ENCODE measurements around the gene TTYH2.

The TTYH2 gene

DNA sequence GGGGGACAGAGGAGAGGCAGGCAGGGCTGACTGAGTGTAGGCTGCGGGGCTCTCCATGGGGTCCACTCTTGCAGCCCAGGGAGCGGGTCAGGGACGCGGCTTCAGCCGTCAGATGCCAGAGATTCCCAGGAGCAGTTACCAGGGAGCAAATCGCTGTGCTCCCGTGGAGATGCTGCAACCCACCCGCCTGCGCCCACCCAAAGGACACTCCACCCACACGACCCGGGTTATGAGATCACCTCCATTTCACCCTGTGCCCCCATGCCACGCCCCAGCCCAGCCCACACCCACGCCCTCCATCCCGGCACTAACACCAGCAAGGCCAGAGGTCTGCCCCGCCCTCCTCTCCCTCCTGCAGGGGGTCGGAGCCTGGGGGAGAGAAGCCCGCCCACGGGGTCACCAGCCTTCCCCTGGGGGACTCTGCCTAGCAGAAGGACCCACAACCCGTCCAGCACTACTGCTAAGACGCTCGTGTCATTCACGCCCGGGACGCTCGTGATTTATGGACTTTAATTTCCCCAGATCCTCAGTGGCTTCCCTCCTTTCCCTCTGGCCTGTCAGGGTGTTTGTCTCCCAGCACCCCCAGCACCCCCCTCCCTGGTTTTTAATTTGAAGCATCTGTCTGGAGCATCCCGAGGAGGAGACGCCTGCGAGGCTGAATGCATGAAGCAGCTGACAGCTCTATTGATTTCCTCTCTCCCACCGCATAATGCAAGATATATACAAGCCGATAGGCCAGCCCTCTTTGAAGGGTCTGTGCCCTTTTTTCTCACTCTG lies 16.6 kb upstream of the TTYH2 start:
- FAIRE-seq: no peak

DNA sequence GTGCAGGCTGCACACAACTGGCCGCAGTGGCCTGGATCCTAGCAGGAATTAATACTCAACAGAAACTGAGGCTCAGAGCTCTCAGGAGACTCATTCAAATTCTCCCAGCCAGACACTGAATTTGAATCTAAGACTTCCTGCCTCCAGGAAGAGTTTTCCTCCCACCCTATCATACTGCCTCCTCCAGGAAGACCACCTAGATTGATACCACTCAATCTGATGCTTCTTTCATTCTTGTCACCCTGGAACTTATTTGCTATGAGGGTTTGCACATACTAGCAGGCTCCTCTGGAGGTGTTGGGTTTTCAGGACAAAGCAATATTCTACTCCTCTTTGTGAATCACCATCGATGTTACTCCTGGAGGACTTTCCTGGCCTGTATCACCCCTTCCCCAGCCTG lies 15.6 kb upstream of the TTYH2 start:
- FAIRE-seq: no peak

- no peak for FAIRE-seq
Observed at GRCh38 chr17:74198694-74199093, 14.7 kb upstream of the TTYH2 start.

- no peak for FAIRE-seq
Observed at GRCh38 chr17:74199306-74200092, 13.9 kb upstream of the TTYH2 start.

- no peak for FAIRE-seq
Observed at GRCh38 chr17:74200112-74200511, 13.3 kb upstream of the TTYH2 start.

DNA sequence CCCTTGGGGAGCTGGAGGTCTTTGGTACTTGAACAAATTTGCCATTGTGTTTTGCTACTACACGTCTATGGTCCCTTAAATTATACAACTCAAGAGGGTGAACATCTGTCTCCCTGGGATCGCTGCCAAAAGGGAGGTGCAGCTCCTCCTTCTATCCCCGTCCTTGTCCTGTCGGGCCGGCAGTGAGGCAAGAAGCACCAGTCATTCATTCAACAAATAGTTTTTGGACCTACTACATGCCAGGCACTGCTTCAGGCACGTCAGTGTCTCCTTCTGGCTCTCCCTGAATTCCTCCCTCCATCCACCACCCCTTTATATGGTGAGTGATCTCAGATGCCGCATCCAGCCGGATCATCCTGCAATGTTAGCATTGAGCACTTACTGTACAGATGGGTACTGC lies 12.1 kb upstream of the TTYH2 start:
- no peak for FAIRE-seq

DNA sequence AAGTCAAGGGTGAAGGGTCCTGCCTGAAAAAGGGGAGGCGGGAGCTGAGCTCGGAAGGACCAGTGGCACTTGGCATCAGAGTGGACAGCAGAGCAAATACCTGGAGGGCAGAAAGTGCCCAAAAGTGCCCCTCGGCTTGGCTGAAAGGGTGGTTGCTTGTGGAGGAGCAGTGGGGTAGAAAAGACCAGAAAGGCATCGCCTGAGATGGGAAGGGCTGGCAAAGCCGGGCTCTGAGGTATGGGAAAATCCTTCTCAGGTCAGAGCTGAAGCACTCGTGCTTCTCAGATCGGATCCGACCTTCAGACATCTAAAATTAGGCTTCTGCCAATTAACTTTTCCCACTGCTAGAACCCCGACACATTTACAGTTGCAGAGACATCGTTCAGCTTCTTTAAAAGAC lies 11.4 kb upstream of the TTYH2 start:
- FAIRE-seq: no peak

- no peak for FAIRE-seq
Observed at GRCh38 chr17:74202938-74203337, 10.4 kb upstream of the TTYH2 start.

DNA sequence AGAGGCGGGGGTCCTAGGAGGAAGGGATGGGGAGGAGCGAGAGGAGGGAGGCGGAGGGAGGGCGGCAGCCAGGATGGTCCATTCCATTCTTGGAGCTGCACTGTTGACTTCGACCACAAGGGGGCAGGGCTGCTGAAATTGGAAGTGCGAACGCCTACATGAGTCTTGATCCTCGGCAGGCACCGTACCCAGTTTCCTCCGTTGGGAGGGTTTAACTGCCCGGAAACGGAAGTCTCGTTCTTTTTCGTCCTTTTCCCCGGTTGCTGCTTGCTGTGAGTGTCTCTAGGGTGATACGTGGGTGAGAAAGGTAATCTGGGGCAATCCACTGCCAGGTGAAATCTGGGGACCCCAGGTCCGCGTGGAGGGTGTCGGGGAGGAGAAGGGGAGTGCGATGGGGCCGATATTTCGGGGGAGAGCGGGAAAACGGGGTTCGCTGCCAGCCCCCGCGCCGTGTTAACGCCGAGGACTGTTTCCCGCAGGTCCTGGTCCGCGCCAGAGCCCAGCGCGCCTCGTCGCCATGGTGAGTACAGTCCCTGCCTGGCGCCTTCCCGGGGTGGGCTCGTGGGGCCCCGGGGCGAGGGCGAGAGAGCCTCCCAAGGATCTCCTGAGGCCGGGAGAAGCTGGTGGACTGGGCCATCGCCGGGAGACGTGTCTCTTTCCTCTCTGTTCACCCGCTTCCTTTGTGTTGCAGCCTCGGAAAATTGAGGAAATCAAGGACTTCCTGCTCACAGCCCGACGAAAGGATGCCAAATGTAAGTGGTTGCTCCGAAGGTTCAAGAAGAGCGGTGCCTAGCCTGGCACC lies 9.7 kb upstream of the TTYH2 start, which contains the start of gene RPL38:
Gene RPL38, plus strand, starts transcription at position 240 of the 802 bp plus-strand sequence. Its CDS starts 278 bp downstream, at position 518.
- peak; percentile 92 for FAIRE-seq

DNA sequence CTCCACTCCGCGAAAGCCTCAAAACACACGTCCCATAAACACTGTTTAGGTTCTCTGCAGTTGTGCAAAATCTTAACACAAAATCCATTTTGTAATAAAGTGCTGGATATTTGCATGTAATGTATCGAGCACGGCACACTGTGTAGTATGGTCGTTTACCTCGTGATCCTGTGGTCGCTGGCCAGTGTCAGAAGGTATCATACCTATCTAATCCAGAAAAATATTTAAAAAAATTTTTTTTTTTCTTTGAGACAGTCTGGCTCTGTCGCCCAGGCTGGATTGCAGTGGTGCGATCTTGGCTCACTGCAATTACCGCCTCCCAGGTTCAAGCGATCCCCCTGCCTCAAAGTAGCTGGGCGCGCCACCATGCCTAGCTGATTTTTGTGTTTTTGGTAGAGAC lies 8.9 kb upstream of the TTYH2 start:
- no peak for FAIRE-seq

DNA sequence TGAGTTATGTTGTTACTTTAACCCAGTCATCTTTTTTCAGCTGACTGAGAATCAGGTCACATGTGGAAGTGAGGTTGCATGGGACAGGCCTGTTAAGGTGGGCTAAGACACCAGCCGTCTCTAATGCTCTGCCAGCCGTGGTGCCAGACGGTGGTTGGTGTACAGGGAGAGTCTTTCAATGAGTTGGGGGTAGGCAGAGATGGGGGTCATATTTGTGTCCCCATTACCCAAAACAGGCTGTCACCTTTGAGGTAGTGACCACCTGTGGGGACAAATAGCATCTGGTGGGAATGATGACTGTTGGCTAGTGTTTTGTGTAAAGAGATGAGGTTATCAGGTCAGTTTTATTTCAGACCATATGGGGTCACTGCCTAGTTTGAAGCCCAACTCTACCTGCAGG lies 8.1 kb upstream of the TTYH2 start:
- FAIRE-seq: no peak

- no peak for FAIRE-seq
Observed at GRCh38 chr17:74206332-74206818, 7.0 kb upstream of the TTYH2 start.

GRCh38 chr17:74210191-74211140 lies 2.9 kb upstream of the TTYH2 start:
- FAIRE-seq: no peak

DNA sequence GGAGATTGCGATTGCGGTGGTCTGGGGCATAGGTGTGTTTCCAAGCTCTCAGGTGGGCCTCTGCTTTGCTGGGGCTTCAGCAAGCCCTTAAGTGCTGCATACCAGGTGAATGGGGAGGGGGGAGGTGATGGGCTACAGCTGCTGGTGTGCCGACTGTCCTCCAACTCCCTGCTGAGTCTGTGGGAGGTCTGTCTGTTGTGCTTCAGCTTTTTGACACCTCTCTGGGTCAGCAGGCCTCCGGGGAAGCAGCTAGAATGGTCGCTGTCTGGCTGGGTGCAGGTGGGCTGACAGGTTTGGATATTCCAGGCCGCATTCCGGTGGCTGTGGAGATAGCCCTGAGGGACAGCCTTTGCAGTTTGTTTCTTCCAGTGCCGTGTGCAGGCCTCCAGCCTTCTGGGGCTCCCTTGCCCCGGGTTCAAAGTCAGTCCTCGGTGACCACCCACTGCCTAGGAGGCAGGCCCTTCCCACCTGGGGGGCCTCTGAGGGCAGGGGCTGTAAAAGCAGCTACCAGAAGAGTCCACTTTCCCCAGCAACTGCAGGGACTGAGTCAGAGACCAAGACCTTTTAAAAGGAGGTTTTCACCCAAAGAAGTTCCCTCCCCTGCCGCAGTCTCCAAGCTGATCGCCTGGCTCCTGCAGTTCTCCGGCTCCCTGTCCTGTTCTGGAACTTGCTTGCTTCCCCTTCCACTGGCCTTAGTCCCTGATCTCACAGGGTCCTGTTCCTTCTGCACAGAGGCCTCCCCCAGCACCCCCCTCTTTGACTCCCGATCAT lies 2.0 kb upstream of the TTYH2 start:
- FAIRE-seq: no peak

DNA sequence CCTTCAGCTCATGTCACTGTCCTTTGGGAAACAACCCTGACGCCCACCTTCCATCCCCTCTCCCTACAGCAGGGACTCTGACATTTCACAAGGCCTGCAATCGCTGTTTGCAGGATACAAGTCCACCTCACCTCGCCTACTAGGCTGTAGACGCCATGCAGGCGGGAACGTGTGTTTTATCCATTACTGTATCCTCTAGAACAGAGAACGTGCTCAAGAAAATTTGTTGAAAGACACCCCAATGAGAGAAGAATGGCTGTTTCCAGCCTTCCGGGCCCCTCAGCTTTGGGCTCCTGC lies 1.5 kb upstream of the TTYH2 start:
- FAIRE-seq: no peak

GRCh38 chr17:74212209-74212912 lies 1.0 kb upstream of the TTYH2 start:
- no peak for FAIRE-seq

DNA sequence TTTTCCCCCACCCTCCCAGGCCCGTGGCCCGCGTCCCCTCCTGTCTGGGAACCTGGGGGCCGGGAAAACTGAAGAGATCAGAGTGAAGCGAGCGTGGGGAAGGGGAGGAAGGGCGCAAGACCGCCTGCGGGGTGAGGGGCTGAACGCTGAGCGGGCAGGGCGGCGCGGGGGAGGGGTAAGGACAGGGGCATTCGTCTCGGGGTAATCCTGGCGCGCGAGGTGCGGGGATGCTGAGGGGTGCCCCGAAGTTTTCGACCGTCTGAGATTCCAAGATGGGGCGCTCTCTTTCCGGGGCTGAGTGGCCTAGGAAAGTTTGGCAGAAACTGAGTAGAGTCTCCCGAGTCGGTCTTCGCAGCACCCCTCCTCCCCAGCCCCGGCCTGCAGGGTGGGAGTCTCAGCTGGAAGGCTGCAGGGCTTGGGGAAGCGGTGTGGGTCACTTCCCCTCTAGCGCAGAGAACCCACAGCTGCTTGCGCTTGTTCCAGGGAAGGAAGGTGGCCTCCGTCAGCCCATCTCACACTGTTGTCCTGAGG lies 555 bp downstream of the TTYH2 start:
- FAIRE-seq: no peak

DNA sequence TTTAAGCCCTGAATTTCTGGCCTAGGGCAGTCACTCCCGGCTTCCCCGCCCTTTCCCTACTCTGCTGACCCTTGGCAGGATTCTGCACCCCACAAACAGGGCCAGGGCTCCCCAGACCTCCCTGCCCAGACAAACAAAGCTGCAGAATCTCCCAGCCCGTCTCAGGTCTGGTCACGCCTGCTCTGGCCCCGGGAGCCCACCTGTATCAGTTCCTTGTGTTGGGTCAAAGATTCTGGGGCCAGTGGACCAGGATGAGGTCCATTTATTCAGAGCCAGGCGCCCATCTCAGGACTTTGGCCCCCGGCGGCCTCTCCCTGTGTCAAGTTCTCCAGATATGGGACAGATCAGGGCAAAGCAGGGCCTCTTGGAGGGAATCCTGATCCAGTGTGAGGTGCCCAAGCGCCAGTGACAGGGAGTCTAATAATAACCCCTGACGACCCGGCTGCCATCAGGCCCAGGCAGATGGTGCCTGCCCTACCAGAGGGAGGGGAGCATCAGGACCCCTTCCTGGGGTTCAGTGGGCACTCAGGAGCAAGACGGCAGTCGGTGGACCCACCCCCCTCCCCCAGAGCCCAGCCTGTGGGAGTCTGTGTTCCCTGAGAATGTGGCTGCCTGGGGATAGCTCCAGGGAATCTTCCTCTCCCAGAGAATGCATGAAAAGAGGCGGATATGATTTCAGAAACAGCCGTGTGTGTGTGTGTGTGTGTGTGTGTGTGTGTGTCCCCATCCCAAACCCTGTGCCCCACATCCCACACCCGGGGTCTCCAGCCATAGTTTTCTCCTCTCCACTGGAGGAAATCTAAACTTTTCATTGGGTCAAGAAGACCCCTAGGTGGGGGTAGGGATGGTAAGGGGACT lies 1.3 kb downstream of the TTYH2 start:
- FAIRE-seq: no peak

- FAIRE-seq: no peak
Observed at GRCh38 chr17:74215342-74215727, 2.0 kb downstream of the TTYH2 start.

GRCh38 chr17:74216505-74216904 lies 3.1 kb downstream of the TTYH2 start:
- FAIRE-seq: no peak
